ENCODE measurements around the gene CDCA5.

DNA sequence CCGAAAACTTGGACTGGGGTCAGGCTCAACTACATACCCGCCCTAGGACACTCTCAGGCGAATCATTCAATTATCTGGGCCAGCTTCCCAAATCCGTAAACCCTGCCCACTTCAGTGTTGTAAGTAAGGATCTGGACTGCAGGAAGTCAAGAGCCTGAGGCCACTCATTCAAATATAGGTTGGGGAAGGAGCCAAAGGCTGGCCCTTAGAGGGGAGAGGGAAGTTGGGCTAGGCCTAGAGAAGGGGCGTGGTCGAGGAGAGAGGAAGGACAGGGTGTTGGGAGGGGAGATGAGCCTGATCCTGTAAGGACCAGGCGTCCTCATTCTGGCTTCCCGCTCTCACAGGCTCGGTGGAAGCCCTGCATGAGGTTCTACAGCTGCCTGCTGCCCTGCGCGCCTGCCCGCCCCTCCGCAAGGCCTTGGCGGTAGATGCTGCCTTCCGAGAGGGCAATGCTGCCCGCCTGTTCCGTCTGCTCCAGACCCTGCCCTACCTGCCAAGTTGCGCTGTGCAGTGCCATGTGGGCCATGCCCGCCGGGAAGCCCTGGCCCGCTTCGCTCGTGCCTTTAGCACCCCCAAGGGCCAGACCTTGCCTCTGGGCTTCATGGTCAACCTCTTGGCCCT, 39.8 kb downstream of the CDCA5 start:
- TF ChIP-seq, protein P1, sequence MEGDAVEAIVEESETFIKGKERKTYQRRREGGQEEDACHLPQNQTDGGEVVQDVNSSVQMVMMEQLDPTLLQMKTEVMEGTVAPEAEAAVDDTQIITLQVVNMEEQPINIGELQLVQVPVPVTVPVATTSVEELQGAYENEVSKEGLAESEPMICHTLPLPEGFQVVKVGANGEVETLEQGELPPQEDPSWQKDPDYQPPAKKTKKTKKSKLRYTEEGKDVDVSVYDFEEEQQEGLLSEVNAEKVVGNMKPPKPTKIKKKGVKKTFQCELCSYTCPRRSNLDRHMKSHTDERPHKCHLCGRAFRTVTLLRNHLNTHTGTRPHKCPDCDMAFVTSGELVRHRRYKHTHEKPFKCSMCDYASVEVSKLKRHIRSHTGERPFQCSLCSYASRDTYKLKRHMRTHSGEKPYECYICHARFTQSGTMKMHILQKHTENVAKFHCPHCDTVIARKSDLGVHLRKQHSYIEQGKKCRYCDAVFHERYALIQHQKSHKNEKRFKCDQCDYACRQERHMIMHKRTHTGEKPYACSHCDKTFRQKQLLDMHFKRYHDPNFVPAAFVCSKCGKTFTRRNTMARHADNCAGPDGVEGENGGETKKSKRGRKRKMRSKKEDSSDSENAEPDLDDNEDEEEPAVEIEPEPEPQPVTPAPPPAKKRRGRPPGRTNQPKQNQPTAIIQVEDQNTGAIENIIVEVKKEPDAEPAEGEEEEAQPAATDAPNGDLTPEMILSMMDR (IDR thresholded peaks at IDR 0.05): no peak
- TF ChIP-seq EP300 (IDR thresholded peaks at IDR 0.05): no peak
- no peak for TF ChIP-seq POLR2A (IDR thresholded peaks at IDR 0.05)

Measured in ovary (tissue), 3 donors.